Esophagus mucosa (tissue), 1 donor: ENCODE measurements around the gene RNF7. TPM values are rescaled to one million over a fixed set of nuclear protein-coding genes. Genes with fewer than 3 reads are reported as not detected.
"Not testable (repeated sequence)": the region's sequence is repeated elsewhere in the genome, so short reads cannot be mapped to it uniquely, and the experiment has no call there.

Experiments used
- ATAC-seq: fragments of 200-7000 bp; cut with Tn5 transposase; one replicate; pipeline ENCODE4 v1.9.1; 2020
- total RNA-seq: library from RNA; stranded (reverse); gene quantifications from one replicate; pipeline ENCODE4 v1.2.4, GENCODE V29; 2023
- donor health status: DM: yes; HTN: yes; CAD: no.

RNF7 gene
- total RNA-seq, 1 donor from 2014 or later, result 88.6 TPM

- no peak for ATAC-seq
Observed at GRCh38 chr3:141735770-141736465, 2.2 kb upstream of the RNF7 start.

- ATAC-seq, result no peak
Observed at GRCh38 chr3:141737093-141737492, 1.0 kb upstream of the RNF7 start.

GRCh38 chr3:141737678-141738021, 448 bp upstream of the RNF7 start:
- no peak for ATAC-seq

GRCh38 chr3:141738891-141739363, 829 bp downstream of the RNF7 start:
- peak; percentile 27 for ATAC-seq

GRCh38 chr3:141739731-141740130, 1.6 kb downstream of the RNF7 start:
- no peak for ATAC-seq

GRCh38 chr3:141740349-141740748, 2.3 kb downstream of the RNF7 start:
- ATAC-seq, result no peak

- no peak for ATAC-seq
Observed at GRCh38 chr3:141743305-141743704, 5.2 kb downstream of the RNF7 start.

- no peak for ATAC-seq
Observed at GRCh38 chr3:141746962-141747361, 8.9 kb downstream of the RNF7 start.

GRCh38 chr3:141753399-141753798, 15.3 kb downstream of the RNF7 start:
- no peak for ATAC-seq

- ATAC-seq, result no peak
Observed at GRCh38 chr3:141754032-141754431, 15.9 kb downstream of the RNF7 start.

GRCh38 chr3:141762552-141762951, 24.5 kb downstream of the RNF7 start:
- ATAC-seq, result not testable (repeated sequence)

GRCh38 chr3:141763088-141763750, 25.1 kb downstream of the RNF7 start, which contains the start of gene GRK7:
Gene GRK7 (plus strand): TSS chr3:141763408. CDS start chr3:141778285, 14,877 bp downstream.
- ATAC-seq, result peak; percentile 18

GRCh38 chr3:141764045-141764444, 25.9 kb downstream of the RNF7 start:
- ATAC-seq, result no peak

GRCh38 chr3:141764465-141764864, 26.4 kb downstream of the RNF7 start:
- ATAC-seq, result no peak

GRCh38 chr3:141764986-141765385, 26.9 kb downstream of the RNF7 start:
- ATAC-seq, result no peak

GRCh38 chr3:141767066-141767465, 29.0 kb downstream of the RNF7 start:
- ATAC-seq, result no peak

- ATAC-seq, result peak; percentile 23
Observed at GRCh38 chr3:141769221-141769894, 31.3 kb downstream of the RNF7 start.

- no peak for ATAC-seq
Observed at GRCh38 chr3:141773676-141774075, 35.6 kb downstream of the RNF7 start.

GRCh38 chr3:141776376-141776775, 38.3 kb downstream of the RNF7 start:
- no peak for ATAC-seq

GRCh38 chr3:141776885-141777284, 38.8 kb downstream of the RNF7 start:
- no peak for ATAC-seq

GRCh38 chr3:141777957-141778813, 40.1 kb downstream of the RNF7 start:
- peak; percentile 17 for ATAC-seq

GRCh38 chr3:141779667-141780066, 41.6 kb downstream of the RNF7 start:
- no peak for ATAC-seq
